SU-DHL-6 (cell line): Measurements from ENCODE around the gene THBD.

Source experiments
- H2AFZ ChIP-seq: fragments of 200-600 bp; sonication (generic); 2 replicates; pipeline ENCODE4 v1.6.1; 2014; ENCODE audit warnings: low read depth, mild to moderate bottlenecking, moderate library complexity, mixed read lengths, antibody characterized with exemption, low read length; ENCODE audit not compliant: severe bottlenecking
- H3F3A ChIP-seq: fragments of 200-600 bp; shearing (Covaris generic); 2 replicates; pipeline ENCODE4 v1.6.0; 2016; ENCODE audit warnings: antibody characterized with exemption, mild to moderate bottlenecking; ENCODE audit not compliant: insufficient read depth
- H3K27ac ChIP-seq: fragments of 200-600 bp; sonication (generic); 2 replicates; pipeline ENCODE4 v1.5.1; 2016; ENCODE audit warnings: low read depth, mild to moderate bottlenecking, low read length, moderate library complexity, mixed read lengths
- H3K27me3 ChIP-seq: fragments of 200-600 bp; sonication (generic), shearing (Covaris generic); 2 replicates; pipeline ENCODE4 v1.6.0; 2014; ENCODE audit warnings: mild to moderate bottlenecking, low read length
- H3K36me3 ChIP-seq: fragments of 200-600 bp; sonication (generic); 2 replicates; pipeline ENCODE4 v1.6.1; 2014; ENCODE audit warnings: mild to moderate bottlenecking, low read length, mixed read lengths
- H3K4me2 ChIP-seq: fragments of 300-600, 200-600 bp; shearing (Covaris generic), sonication (generic); 2 replicates; pipeline ENCODE4 v1.6.0; 2014; ENCODE audit warnings: low read length, low read depth, mild to moderate bottlenecking; ENCODE audit not compliant: poor library complexity, severe bottlenecking
- H3K4me3 ChIP-seq: fragments of 200-600 bp; sonication (generic); 2 replicates; pipeline ENCODE4 v1.5.1; 2014; ENCODE audit warnings: antibody characterized with exemption, low read length, mild to moderate bottlenecking, mixed read lengths; ENCODE audit not compliant: insufficient read depth, poor library complexity, severe bottlenecking
- H3K79me2 ChIP-seq: fragments of 200-600 bp; sonication (generic); 2 replicates; pipeline ENCODE4 v1.6.1; 2014; ENCODE audit warnings: mild to moderate bottlenecking, low read length, moderate library complexity; ENCODE audit not compliant: insufficient read depth
- H3K9ac ChIP-seq: fragments of 200-600 bp; sonication (generic); 2 replicates; pipeline ENCODE4 v1.7.0; 2014; ENCODE audit warnings: mild to moderate bottlenecking, low read length
- H3K9me2 ChIP-seq: fragments of 200-600 bp; sonication (generic); replicated peaks from 2 replicates; pipeline ENCODE4 v1.6.1; 2014; ENCODE audit warnings: low read length; ENCODE audit not compliant: insufficient read depth
- H3K9me3 ChIP-seq: fragments of 200-600 bp; sonication (generic); 2 replicates; pipeline ENCODE4 v1.6.1; 2014; ENCODE audit warnings: low read length, mixed read lengths; ENCODE audit not compliant: insufficient read depth
- H4K20me1 ChIP-seq: fragments of 200-600 bp; sonication (generic); 2 replicates; pipeline ENCODE4 v1.6.1; 2014; ENCODE audit warnings: low read depth, mild to moderate bottlenecking, antibody characterized with exemption, low read length, moderate library complexity, mixed read lengths
- EZH2phosphoT487 ChIP-seq: fragments of 200-600 bp; sonication (generic), shearing (Covaris generic); conservative IDR thresholded peaks from 2 replicates; pipeline ENCODE4 v1.6.1; 2018; ENCODE audit warnings: mild to moderate bottlenecking, antibody characterized with exemption, low read length, moderate library complexity, mixed read lengths
- TF ChIP-seq, protein P1 (sequence below): fragments of 200-600 bp; sonication (generic); IDR thresholded peaks from one replicate; pipeline ENCODE4 v1.5.1; 2017; ENCODE audit warnings: antibody characterized with exemption, mild to moderate bottlenecking, low read length, moderate library complexity; ENCODE audit not compliant: insufficient read depth, poor library complexity, severe bottlenecking

THBD gene

DNA sequence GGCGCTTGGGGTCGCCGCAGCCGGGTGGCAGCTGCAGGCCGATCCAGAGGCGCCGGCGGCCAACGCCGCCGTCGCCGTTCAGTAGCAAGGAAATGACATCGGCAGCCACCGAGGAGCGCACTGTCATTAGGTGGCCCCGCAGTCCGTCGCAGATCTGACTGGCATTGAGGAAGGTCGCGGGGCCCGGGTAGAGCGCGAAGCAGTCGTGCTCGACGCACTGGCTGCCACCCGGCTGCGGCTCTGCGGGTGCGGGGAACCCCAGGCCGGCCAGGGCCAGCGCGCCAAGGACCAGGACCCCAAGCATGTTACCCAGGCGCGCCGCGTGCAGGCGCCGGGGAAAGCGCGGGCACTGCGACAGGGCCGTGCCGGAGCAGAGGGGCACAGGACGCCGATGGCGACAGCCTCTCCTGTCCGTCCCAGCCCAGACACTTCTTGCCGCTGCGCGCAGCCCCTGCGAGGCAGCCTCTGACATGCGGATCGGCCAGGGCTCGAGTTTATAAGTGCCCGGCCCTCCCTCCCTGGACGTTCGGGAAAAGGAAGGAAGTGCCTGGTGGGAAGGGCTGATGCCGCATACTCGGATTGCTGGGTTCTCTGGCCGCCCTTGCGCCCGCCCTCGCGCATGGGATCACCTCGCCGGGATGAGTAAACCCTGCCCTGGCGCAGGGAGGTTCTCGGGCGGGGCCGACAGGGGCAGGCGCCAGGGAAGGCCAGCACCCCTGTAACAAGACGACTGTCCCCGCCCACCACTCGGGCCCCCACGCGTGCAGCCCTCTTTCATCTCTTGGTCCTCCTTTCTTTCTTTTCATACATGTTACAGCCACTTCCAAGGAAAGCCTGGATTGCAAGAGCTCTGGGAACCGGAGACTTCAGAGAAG is at the start of gene THBD:
Gene THBD (minus strand): TSS at position 472 of the 875 bp plus-strand sequence. CDS start 168 bp downstream, at position 304.
- Histone ChIP-seq H3K27me3 (no peaks in the 10 kb centered on the region), H4K20me1 (no peaks in the 10 kb centered on the region), H2AFZ (no peak within 1 kb of the TSS), H3K36me3 (no peaks in the 10 kb centered on the region), H3K27ac (no peak within 1 kb of the TSS), H3K79me2 (no peaks in the 10 kb centered on the region), H3K4me3 (no peak within 1 kb of the TSS), H3K4me2 (no peak within 1 kb of the TSS), H3K9ac (no peak within 1 kb of the TSS), H3F3A (no peaks in the 10 kb centered on the region), H3K9me2 (no peaks in the 10 kb centered on the region), H3K9me3 (no peaks in the 10 kb centered on the region)
- TF ChIP-seq EZH2phosphoT487 = no peak

DNA sequence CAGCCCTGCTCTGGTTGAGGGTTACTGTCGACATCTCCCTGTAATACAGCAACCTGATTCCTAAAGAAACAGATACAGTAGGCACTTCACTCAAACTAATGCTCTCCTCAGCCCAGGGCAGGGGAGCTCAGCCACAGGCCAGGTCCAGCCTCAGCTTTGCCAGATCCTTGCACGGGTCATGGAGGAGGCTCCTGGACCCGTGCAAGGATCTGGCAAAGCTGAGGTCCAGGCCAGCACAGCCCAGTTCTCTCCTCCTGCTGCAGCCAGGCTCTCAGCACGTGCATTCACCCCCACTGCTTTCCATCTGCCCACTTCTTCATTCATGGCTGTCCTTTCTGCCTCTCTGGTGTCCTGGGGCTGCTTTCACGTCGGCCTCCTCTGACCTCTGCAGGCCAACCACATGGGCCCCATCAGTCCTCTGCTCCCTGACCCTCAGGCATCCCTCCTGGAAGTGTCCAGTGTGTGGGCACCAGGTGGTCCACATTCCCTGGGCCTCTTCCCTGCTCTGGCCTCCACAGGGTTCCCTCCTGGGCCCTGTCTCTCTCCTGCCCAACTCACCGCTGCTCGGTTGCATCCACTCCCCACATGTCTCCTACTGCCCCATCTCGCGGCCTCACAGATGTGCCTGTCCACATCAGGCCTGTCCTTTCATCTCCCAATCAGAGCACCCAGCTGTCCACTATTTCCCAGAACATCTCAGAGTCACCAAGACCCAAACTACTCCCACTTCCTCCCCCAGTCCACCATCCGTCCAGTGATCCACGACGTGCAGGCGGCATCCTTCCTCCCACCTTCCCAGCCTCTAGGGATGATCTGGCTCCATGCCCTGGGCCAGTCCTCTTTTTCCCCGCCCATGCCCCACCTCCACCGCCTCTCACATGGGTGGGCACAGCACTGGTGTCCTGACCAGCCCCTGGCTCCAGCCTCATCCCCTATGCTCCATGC is 48.4 kb upstream of the THBD start:
- no peaks in the 10 kb centered on the region for H3K36me3 ChIP-seq
- H3K9ac ChIP-seq = no peak overlapping the region
- no peak overlapping the region for H3K27ac ChIP-seq
- TF ChIP-seq, protein P1, sequence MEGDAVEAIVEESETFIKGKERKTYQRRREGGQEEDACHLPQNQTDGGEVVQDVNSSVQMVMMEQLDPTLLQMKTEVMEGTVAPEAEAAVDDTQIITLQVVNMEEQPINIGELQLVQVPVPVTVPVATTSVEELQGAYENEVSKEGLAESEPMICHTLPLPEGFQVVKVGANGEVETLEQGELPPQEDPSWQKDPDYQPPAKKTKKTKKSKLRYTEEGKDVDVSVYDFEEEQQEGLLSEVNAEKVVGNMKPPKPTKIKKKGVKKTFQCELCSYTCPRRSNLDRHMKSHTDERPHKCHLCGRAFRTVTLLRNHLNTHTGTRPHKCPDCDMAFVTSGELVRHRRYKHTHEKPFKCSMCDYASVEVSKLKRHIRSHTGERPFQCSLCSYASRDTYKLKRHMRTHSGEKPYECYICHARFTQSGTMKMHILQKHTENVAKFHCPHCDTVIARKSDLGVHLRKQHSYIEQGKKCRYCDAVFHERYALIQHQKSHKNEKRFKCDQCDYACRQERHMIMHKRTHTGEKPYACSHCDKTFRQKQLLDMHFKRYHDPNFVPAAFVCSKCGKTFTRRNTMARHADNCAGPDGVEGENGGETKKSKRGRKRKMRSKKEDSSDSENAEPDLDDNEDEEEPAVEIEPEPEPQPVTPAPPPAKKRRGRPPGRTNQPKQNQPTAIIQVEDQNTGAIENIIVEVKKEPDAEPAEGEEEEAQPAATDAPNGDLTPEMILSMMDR = no peak
- TF ChIP-seq EZH2phosphoT487 = no peak
- H3K79me2 ChIP-seq = no peaks in the 10 kb centered on the region
- H3K4me3 ChIP-seq = no peak overlapping the region
- H3K27me3 ChIP-seq = no peaks in the 10 kb centered on the region
- H3K9me3 ChIP-seq = no peaks in the 10 kb centered on the region
- no peak overlapping the region for H3K4me2 ChIP-seq
- H3F3A ChIP-seq = no peaks in the 10 kb centered on the region
- H4K20me1 ChIP-seq = no peaks in the 10 kb centered on the region
- H2AFZ ChIP-seq = no peak overlapping the region
- no peaks in the 10 kb centered on the region for H3K9me2 ChIP-seq

DNA sequence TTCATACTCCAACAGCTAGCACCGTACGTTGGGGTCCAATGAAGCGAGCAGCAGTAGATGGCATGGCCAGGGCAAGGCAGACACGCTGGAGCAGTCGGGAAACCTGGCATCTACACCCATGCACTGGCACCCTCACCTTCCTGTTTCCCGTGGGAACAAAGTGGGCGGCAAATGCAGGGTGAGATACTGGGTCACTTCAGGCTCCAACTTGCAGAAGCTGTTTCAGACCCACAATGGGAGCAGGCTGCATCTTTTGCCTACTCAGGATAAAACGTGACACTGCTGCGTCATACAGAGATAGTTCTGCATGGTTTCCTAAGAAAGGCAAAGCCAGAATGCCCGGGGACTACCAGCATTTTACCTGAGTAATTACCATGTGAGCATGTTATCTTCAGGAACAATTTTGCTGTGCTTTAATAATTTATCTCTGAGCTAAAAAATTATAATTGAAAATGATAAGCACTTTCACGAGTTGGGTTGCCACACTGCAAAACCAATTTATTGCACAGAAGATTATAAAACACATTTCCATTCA is 47.6 kb upstream of the THBD start:
- no peaks in the 10 kb centered on the region for H3K79me2 ChIP-seq
- no peak for TF ChIP-seq EZH2phosphoT487
- TF ChIP-seq, protein P1 = no peak
- H2AFZ ChIP-seq = no peak overlapping the region
- H3K4me2 ChIP-seq = no peak overlapping the region
- no peaks in the 10 kb centered on the region for H3K9me2 ChIP-seq
- no peaks in the 10 kb centered on the region for H3K36me3 ChIP-seq
- no peaks in the 10 kb centered on the region for H3K27me3 ChIP-seq
- no peaks in the 10 kb centered on the region for H4K20me1 ChIP-seq
- H3K4me3 ChIP-seq = no peak overlapping the region
- no peaks in the 10 kb centered on the region for H3K9me3 ChIP-seq
- no peak overlapping the region for H3K27ac ChIP-seq
- H3F3A ChIP-seq = no peaks in the 10 kb centered on the region
- H3K9ac ChIP-seq = no peak overlapping the region
